Stimulated activated naive CD8-positive, alpha-beta T cell treated with anti-CD3 and anti-CD28 coated beads, Interleukin-15, amount 100 ng/mL, for 72 hours (primary cell): ENCODE measurements around the gene SERPINA1.
"Not testable (repeated sequence)": the region's sequence is repeated elsewhere in the genome, so short reads cannot be mapped to it uniquely, and the experiment has no call there.

ENCODE experiments used
- ATAC-seq: fragments of 150-1000 bp; cut with Tn5 transposase; 2 replicates; pipeline ENCODE4 v1.10.0; 2021; ENCODE audit warnings: mild to moderate bottlenecking, moderate library complexity
- DNase-seq, 2 donors: peaks; one replicate each; pipeline ENCODE4 v3.0.0; 2021 to 2022
- H3K27ac Mint-ChIP-seq, 2 donors: one replicate each; pipeline ENCODE4 v1.8.0; 2022; ENCODE audit warnings: mild to moderate bottlenecking in 2 of 2, mixed read lengths in 2 of 2, moderate library complexity in 2 of 2
- H3K27me3 Mint-ChIP-seq: one replicate; pipeline ENCODE4 v1.8.0; 2022; ENCODE audit warnings: mixed read lengths
- H3K4me1 Mint-ChIP-seq: one replicate; pipeline ENCODE4 v1.8.0; 2022; ENCODE audit warnings: mild to moderate bottlenecking, mixed read lengths
- H3K4me3 Mint-ChIP-seq, 2 donors: one replicate each; pipeline ENCODE4 v1.8.0; 2022; ENCODE audit warnings: mild to moderate bottlenecking in 2 of 2, mixed read lengths in 2 of 2, moderate library complexity in 1 of 2
- H3K9me3 Mint-ChIP-seq, 2 donors: one replicate each; pipeline ENCODE4 v1.8.0; 2022; ENCODE audit warnings: mixed read lengths in 2 of 2

Gene SERPINA1

DNA sequence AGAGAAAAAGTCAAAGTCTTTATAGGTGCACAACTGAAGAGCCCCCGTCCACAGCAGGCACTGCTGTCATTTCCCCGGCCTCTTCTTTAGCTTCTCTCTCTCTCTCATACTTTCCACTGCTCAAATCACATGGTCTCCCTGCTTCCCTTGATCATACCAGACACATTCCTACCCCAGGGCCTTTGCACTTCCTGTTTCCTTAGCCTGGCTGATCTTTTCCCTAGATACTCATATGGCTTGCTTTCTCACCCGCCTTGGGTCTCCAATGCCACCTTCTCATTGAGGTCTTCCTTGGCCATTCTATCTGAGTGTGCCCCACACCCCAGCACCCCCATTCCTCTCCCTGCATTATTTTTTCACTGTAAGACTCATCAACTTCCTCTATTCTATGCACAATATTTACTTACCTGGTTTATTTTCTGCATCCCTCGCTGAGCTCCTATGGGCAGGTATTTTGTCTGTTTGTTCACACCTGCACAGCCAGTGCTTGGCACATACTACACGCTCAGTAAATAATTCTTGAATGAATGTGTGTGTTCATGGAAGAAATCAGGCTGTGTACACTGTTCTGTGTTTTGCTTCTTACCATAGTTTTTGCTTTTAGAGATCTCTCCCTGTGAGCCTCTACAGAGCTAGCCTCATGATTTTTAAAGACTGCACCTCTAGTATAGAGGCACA, 31.9 kb downstream of the SERPINA1 start:
- no peak overlapping the region for H3K4me3 Mint-ChIP-seq
- no peak for ATAC-seq
- peaks cover 7 to 10% of the 10 kb centered on the region in 2 donors for H3K9me3 Mint-ChIP-seq
- peaks cover 5% of the 10 kb centered on the region for H3K4me1 Mint-ChIP-seq
- DNase-seq, result no peak
- H3K27ac Mint-ChIP-seq, result no peak overlapping the region
- H3K27me3 Mint-ChIP-seq, result peaks cover 47% of the 10 kb centered on the region

GRCh38 chr14:94355191-94355794, 33.1 kb downstream of the SERPINA1 start:
- Mint-ChIP-seq H3K4me1 (peaks cover 5% of the 10 kb centered on the region), H3K27me3 (peaks cover 52% of the 10 kb centered on the region), H3K9me3 (peaks cover 8 to 10% of the 10 kb centered on the region in 2 donors), H3K27ac (no peak overlapping the region), H3K4me3 (no peak overlapping the region)
- no peak for DNase-seq
- peak; percentile 45 for ATAC-seq

DNA sequence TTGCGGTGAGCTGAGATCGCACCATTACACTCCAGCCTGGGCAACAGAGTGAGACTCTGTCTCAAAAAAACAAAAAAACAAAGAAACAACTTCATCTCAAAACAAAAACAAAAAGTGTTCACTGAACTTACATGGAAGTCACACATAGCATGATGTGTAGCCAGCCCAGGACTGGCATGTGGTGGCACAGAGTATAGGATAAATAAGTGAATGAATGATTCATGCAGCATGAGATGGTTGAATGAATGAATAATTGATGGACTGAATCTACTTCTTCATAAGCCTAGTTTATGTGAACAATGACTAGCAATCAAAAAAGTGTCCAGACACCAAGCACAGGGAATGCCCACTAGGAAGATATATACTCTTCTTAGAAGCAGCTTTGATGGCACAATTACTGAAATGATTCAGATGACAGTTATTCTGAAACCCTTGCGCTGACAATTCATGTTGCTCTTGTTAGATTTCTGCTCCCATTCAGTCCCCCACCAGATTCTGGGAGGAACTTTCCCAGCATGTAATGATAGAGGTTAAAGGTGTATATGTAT, 33.7 kb downstream of the SERPINA1 start:
- DNase-seq (no peak), ATAC-seq (no peak)
- H3K27me3 Mint-ChIP-seq, result peaks cover 51% of the 10 kb centered on the region
- no peak overlapping the region for H3K27ac Mint-ChIP-seq
- H3K4me3 Mint-ChIP-seq, result no peak overlapping the region
- H3K9me3 Mint-ChIP-seq, result peaks cover 8 to 10% of the 10 kb centered on the region in 2 donors
- peaks cover 5% of the 10 kb centered on the region for H3K4me1 Mint-ChIP-seq

DNA sequence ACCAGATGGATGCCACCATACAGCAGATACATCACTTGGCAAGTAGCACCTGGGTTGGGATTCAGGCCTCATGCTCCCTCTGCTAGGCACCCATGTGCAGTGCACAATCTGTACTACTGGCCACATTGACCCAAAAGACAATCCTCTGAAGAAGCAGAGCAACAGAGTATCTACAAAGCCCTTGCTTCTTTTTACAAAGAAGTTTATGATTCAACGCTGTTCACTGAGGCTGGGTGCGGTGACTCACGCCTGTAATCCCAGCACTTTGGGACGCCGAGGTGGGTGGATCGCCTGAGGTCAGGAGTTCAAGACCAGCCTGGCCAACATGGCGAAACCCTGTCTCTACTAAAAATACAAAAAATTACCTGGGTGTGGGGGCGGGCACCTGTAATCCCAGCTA, 34.2 kb downstream of the SERPINA1 start:
- DNase-seq, ATAC-seq, H3K27ac Mint-ChIP-seq, H3K4me3 Mint-ChIP-seq, H3K4me1 Mint-ChIP-seq: not testable (repeated sequence)
- Mint-ChIP-seq H3K27me3 (peaks cover 51% of the 10 kb centered on the region), H3K9me3 (peaks cover 8 to 10% of the 10 kb centered on the region in 2 donors)

- H3K27me3 Mint-ChIP-seq, result peaks cover 31% of the 10 kb centered on the region
Measured at GRCh38 chr14:94349276-94349675, 39.1 kb downstream of the SERPINA1 start.

GRCh38 chr14:94348836-94349235, 39.6 kb downstream of the SERPINA1 start:
- peak overlapping the region in 1 of 2 donors; percentile 13 for H3K27ac Mint-ChIP-seq
- H3K27me3 Mint-ChIP-seq, result peaks cover 33% of the 10 kb centered on the region
- peaks cover 5% of the 10 kb centered on the region for H3K4me1 Mint-ChIP-seq
- H3K9me3 Mint-ChIP-seq, result peaks cover 8 to 10% of the 10 kb centered on the region in 2 donors
- H3K4me3 Mint-ChIP-seq, result no peak overlapping the region
- ATAC-seq (no peak), DNase-seq (no peak)

More at GRCh38 chr14:94349276-94349675, 39.1 kb downstream of the SERPINA1 start:
- DNase-seq, result no peak
- Mint-ChIP-seq H3K4me1 (peaks cover 5% of the 10 kb centered on the region), H3K9me3 (peaks cover 8 to 10% of the 10 kb centered on the region in 2 donors), H3K4me3 (no peak overlapping the region), H3K27ac (peak overlapping the region in 1 of 2 donors; percentile 13)
- ATAC-seq, result no peak

GRCh38 chr14:94346841-94347240, 41.6 kb downstream of the SERPINA1 start:
- no peak for ATAC-seq
- H3K4me1 Mint-ChIP-seq, result peaks cover 9% of the 10 kb centered on the region
- H3K4me3 Mint-ChIP-seq, result no peak overlapping the region
- peak overlapping the region; percentile 19 to 25 for H3K27ac Mint-ChIP-seq
- H3K27me3 Mint-ChIP-seq, result peaks cover 35% of the 10 kb centered on the region
- peaks cover under 1 to 8% of the 10 kb centered on the region in 2 donors for H3K9me3 Mint-ChIP-seq
- DNase-seq, result no peak

GRCh38 chr14:94346065-94346786, 42.2 kb downstream of the SERPINA1 start:
- H3K27me3 Mint-ChIP-seq, result peaks cover 39% of the 10 kb centered on the region
- peaks cover 14% of the 10 kb centered on the region for H3K4me1 Mint-ChIP-seq
- H3K4me3 Mint-ChIP-seq, H3K9me3 Mint-ChIP-seq: not testable (repeated sequence)
- peak overlapping the region; percentile 19 to 25 for H3K27ac Mint-ChIP-seq
- ATAC-seq (peak; percentile 90), DNase-seq (peak; percentile 28 to 67)

- no peak overlapping the region for H3K4me3 Mint-ChIP-seq
- H3K4me1 Mint-ChIP-seq, result peaks cover 14% of the 10 kb centered on the region
- DNase-seq (no peak), ATAC-seq (no peak)
- peaks cover 43% of the 10 kb centered on the region for H3K27me3 Mint-ChIP-seq
- H3K27ac Mint-ChIP-seq, result no peak overlapping the region
- H3K9me3 Mint-ChIP-seq, result peaks cover 13 to 15% of the 10 kb centered on the region in 2 donors
Measured at GRCh38 chr14:94345344-94346064, 42.9 kb downstream of the SERPINA1 start.

GRCh38 chr14:94344389-94344788, 44.0 kb downstream of the SERPINA1 start:
- DNase-seq (no peak), ATAC-seq (no peak)
- peaks cover 14% of the 10 kb centered on the region for H3K4me1 Mint-ChIP-seq
- H3K27ac Mint-ChIP-seq, result no peak overlapping the region
- H3K27me3 Mint-ChIP-seq, result peaks cover 38% of the 10 kb centered on the region
- peaks cover 14 to 15% of the 10 kb centered on the region in 2 donors for H3K9me3 Mint-ChIP-seq
- H3K4me3 Mint-ChIP-seq, result no peak overlapping the region

GRCh38 chr14:94343238-94344005, 45.0 kb downstream of the SERPINA1 start:
- H3K27me3 Mint-ChIP-seq, result peaks cover 28% of the 10 kb centered on the region
- no peak overlapping the region for H3K27ac Mint-ChIP-seq
- no peak overlapping the region for H3K4me3 Mint-ChIP-seq
- H3K9me3 Mint-ChIP-seq, result peaks cover 14 to 15% of the 10 kb centered on the region in 2 donors
- H3K4me1 Mint-ChIP-seq, result peaks cover 14% of the 10 kb centered on the region
- ATAC-seq, result no peak
- DNase-seq, result no peak

GRCh38 chr14:94342334-94342934, 46.0 kb downstream of the SERPINA1 start:
- Mint-ChIP-seq H3K4me3 (no peak overlapping the region), H3K9me3 (peaks cover 18% of the 10 kb centered on the region in 2 donors), H3K27ac (no peak overlapping the region), H3K4me1 (peaks cover 14% of the 10 kb centered on the region), H3K27me3 (peaks cover 28% of the 10 kb centered on the region)
- no peak for DNase-seq
- ATAC-seq, result peak; percentile 44

GRCh38 chr14:94341656-94342333, 46.6 kb downstream of the SERPINA1 start:
- H3K27ac Mint-ChIP-seq, result peak overlapping the region in 1 of 2 donors; percentile 47
- no peak for DNase-seq
- no peak for ATAC-seq
- peak overlapping the region; percentile 19 to 21 for H3K4me3 Mint-ChIP-seq
- H3K27me3 Mint-ChIP-seq, result peaks cover 28% of the 10 kb centered on the region
- peaks cover 14% of the 10 kb centered on the region for H3K4me1 Mint-ChIP-seq
- H3K9me3 Mint-ChIP-seq, result peaks cover 18% of the 10 kb centered on the region in 2 donors

DNA sequence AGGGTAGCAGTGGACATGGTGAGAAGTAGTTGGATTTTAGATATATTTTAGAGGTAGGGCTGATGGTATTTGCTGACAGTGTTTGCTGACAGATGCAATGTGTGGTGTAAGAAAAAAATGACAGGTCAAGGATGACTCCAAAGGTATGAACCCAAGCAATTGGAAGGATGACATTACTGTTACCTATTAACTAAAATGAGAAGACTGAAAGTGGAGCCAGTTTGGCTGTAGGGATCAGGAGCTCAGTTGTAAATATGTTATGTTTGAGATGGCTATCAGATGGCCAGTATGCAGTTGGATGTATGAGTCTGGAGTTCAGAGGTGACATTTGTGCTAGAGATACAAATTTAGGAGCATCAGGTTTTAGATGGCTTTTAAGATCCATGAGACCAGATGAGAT, 47.9 kb downstream of the SERPINA1 start:
- Mint-ChIP-seq H3K4me1 (peaks cover 9% of the 10 kb centered on the region), H3K4me3 (no peak overlapping the region), H3K9me3 (peaks cover 18% of the 10 kb centered on the region in 2 donors), H3K27ac (no peak overlapping the region), H3K27me3 (peaks cover 31% of the 10 kb centered on the region)
- no peak for ATAC-seq
- DNase-seq, result no peak
